Peyer's patch (tissue), 4 donors: Measurements from ENCODE around the gene NAT14. TPM values are rescaled to one million over a fixed set of nuclear protein-coding genes. Genes with fewer than 3 reads are reported as not detected.

Experiments
- DNase-seq, 3 donors: peaks; one replicate each; pipeline ENCODE4 v3.0.0-alpha.2; 2017 to 2019
- H3K27ac ChIP-seq, 4 donors: fragments of 200-600 bp; sonication (generic); one replicate each; pipeline ENCODE4 v1.5.1; 2016 to 2019
- H3K27me3 ChIP-seq, 2 donors: fragments of 200-600 bp; sonication (generic); one replicate each; pipeline ENCODE4 v1.5.1; 2019
- H3K36me3 ChIP-seq, 3 donors: fragments of 200-600 bp; sonication (generic); one replicate each; pipeline ENCODE4 v1.5.1; 2016 to 2019
- H3K4me1 ChIP-seq, 4 donors: fragments of 200-600 bp; sonication (generic); one replicate each; pipeline ENCODE4 v1.5.1; 2016 to 2019
- H3K4me3 ChIP-seq, 4 donors: fragments of 200-600 bp; sonication (generic); 1 replicate in 3 of 4; 2 replicates in 1 of 4; pipeline ENCODE4 v1.5.1; 2016 to 2019; ENCODE audit warnings: mild to moderate bottlenecking in 1 of 4
- H3K9me3 ChIP-seq, 4 donors: fragments of 200-600 bp; sonication (generic); one replicate each; pipeline ENCODE4 v1.5.1; 2016 to 2019; ENCODE audit warnings: mild to moderate bottlenecking in 1 of 4
- CTCF ChIP-seq, 6 experiments: fragments of 450-650 bp in 4 of 6; fragments of 200-600 bp in 2 of 6; sonication (generic) in 1 of 6; IDR thresholded peaks; one replicate each; pipeline ENCODE4 v1.5.1; 2017 to 2019; ENCODE audit warnings: antibody characterized with exemption in 6 of 6, mild to moderate bottlenecking in 3 of 6, moderate library complexity in 1 of 6
- POLR2A ChIP-seq, 2 donors: fragments of 450-650 bp; IDR thresholded peaks; one replicate each; pipeline ENCODE4 v1.5.1; 2017; ENCODE audit warnings: antibody characterized with exemption in 2 of 2, mild to moderate bottlenecking in 2 of 2, moderate library complexity in 2 of 2
- total RNA-seq, 4 donors: library from RNA; depleted of rRNA; stranded (reverse); fragments of >200 nt; gene quantifications; one replicate each; pipeline ENCODE4 v1.1.0, GENCODE V29; 2016

Gene NAT14
- total RNA-seq, 4 donors from 2014 or later, result 1.4 to 7.4 (median 3.0) TPM

- no peak for TF ChIP-seq POLR2A (IDR thresholded peaks at IDR 0.05)
- TF ChIP-seq CTCF (IDR thresholded peaks at IDR 0.05), result no peak
- H3K4me3 ChIP-seq, result peak overlapping the region in 3 of 4 donors; percentile 49 to 57 (median 50)
- peak overlapping the region in 2 of 4 donors; percentile 75 to 90 for H3K27ac ChIP-seq
- H3K27me3 ChIP-seq, result no peaks in the 10 kb centered on the region
- H3K9me3 ChIP-seq, result no peaks in the 10 kb centered on the region
- H3K4me1 ChIP-seq, result peaks cover 0 to 4% (median 2%) of the 10 kb centered on the region in 4 donors
- H3K36me3 ChIP-seq, result no peaks in the 10 kb centered on the region
- DNase-seq, result no peak
Measured at GRCh38 chr19:55504252-55504603, 19.2 kb downstream of the NAT14 start.

GRCh38 chr19:55504981-55505380 lies 20.0 kb downstream of the NAT14 start:
- H3K27ac ChIP-seq, result no peak overlapping the region
- H3K36me3 ChIP-seq, result no peaks in the 10 kb centered on the region
- no peak overlapping the region for H3K4me3 ChIP-seq
- TF ChIP-seq POLR2A (IDR thresholded peaks at IDR 0.05) (no peak), CTCF (IDR thresholded peaks at IDR 0.05) (no peak)
- no peaks in the 10 kb centered on the region for H3K27me3 ChIP-seq
- peaks cover 0 to 4% (median 2%) of the 10 kb centered on the region in 4 donors for H3K4me1 ChIP-seq
- no peaks in the 10 kb centered on the region for H3K9me3 ChIP-seq
- no peak for DNase-seq

GRCh38 chr19:55508120-55508519 lies 23.1 kb downstream of the NAT14 start:
- Histone ChIP-seq H3K9me3 (no peaks in the 10 kb centered on the region), H3K27me3 (no peaks in the 10 kb centered on the region), H3K36me3 (no peaks in the 10 kb centered on the region), H3K4me3 (no peak overlapping the region), H3K4me1 (peaks cover 0 to 4% (median 2%) of the 10 kb centered on the region in 4 donors), H3K27ac (no peak overlapping the region)
- no peak for DNase-seq
- TF ChIP-seq CTCF (IDR thresholded peaks at IDR 0.05), result no peak
- TF ChIP-seq POLR2A (IDR thresholded peaks at IDR 0.05), result no peak

- Histone ChIP-seq H3K27ac (peak overlapping the region; percentile 80 to 90 (median 84)), H3K27me3 (no peaks in the 10 kb centered on the region), H3K4me3 (peak overlapping the region; percentile 41 to 59 (median 54)), H3K4me1 (peaks cover 0 to 3% (median 1%) of the 10 kb centered on the region in 4 donors), H3K9me3 (no peaks in the 10 kb centered on the region), H3K36me3 (no peaks in the 10 kb centered on the region)
- TF ChIP-seq POLR2A (IDR thresholded peaks at IDR 0.05) (peak in 1 of 2 donors; percentile 46), CTCF (IDR thresholded peaks at IDR 0.05) (peak; percentile 82 to 96 (median 94))
- DNase-seq, result peak; percentile 92 to 96 (median 96)
Measured at GRCh38 chr19:55516878-55517620, 32.1 kb downstream of the NAT14 start.

GRCh38 chr19:55519451-55520311 lies 34.7 kb downstream of the NAT14 start:
- H3K9me3 ChIP-seq, result no peaks in the 10 kb centered on the region
- H3K4me3 ChIP-seq, result no peak overlapping the region
- H3K27ac ChIP-seq, result no peak overlapping the region
- H3K27me3 ChIP-seq, result no peaks in the 10 kb centered on the region
- H3K36me3 ChIP-seq, result no peaks in the 10 kb centered on the region
- DNase-seq, result no peak
- TF ChIP-seq POLR2A (IDR thresholded peaks at IDR 0.05) (no peak), CTCF (IDR thresholded peaks at IDR 0.05) (no peak)
- peaks cover 0 to 3% (median 1%) of the 10 kb centered on the region in 4 donors for H3K4me1 ChIP-seq
